GM10248 (cell line): ENCODE results near the gene BRICD5.

ENCODE experiments used
- CTCF ChIA-PET: fragments of 300-600 bp; sonication (Branson Sonifier 250); formaldehyde crosslinking; extraction: SDS; loops from one replicate; lab custom pipeline; 2021; ENCODE audit warnings: antibody characterized with exemption; lab: Yijun Ruan, JAX
- POLR2A ChIA-PET: fragments of 350-650 bp; sonication (Branson Sonifier 250); formaldehyde crosslinking; extraction: SDS; loops from one replicate; lab custom pipeline; 2020; ENCODE audit warnings: antibody characterized with exemption; lab: Yijun Ruan, JAX
- DNase-seq: peaks from one replicate; pipeline ENCODE4 v3.0.0; 2012; ENCODE audit errors: extremely low spot score
- TF ChIP-seq, protein P1 (sequence below): IDR thresholded peaks from 2 replicates; pipeline ENCODE4 v1.5.1; 2012; ENCODE audit warnings: mild to moderate bottlenecking, low read depth; ENCODE audit errors: extremely low read depth, missing control alignments, control extremely low read depth

BRICD5 gene

DNA sequence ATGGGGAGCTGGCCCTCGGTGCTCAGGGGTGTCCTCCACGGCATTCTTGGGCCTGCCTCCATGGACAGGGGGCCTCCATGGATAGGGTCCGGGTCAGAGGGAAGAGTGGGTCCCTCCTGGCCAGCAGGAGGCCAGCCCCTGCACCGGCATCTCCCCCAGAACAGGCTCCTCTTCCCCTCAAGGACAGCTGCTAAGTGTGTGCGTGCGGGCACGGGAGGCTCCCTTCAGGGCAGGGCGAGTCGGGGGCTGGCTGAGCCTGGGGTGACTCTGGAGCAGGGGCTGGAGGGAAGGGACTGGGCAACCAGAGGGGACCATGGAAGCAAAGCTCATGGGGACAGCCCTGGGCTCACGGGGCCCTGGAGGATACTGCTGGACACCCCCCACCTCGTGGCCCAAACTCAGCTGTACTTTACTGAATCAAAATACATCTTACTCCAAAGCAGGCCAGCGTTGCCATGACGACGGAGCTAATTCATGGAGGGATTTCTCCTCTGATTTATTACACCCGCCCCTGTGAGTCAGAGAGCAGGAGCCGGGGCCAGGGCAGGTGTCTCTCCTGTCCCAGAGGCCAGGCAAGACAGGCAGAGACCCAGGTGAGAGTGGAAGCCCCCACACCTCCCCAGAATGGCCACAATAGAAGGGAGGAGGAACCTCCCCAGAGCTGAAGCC is 16.4 kb downstream of the BRICD5 start:
- no peak for DNase-seq

DNA sequence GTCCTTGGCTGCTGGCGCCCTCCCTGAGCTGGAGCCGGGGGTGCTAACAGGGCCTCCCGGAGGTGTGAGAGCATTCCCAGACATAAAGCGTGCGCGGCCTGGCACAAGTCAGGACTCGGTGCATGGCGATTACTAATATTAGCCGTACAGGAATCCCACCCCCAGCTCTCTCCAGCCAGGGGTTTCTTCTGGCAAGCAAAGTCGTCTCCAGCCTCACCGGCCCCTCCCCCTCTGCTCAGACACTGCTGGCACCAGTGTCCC is 19.3 kb downstream of the BRICD5 start:
- DNase-seq, result no peak
- ChIA-PET POLR2A (no interaction called here), CTCF (interaction anchor here (0.9 kb wide), 2 partner anchors 13 to 149 kb away, joined by 4 read pairs; partner anchors contain the start of gene ABCA3)
- TF ChIP-seq, protein P1, sequence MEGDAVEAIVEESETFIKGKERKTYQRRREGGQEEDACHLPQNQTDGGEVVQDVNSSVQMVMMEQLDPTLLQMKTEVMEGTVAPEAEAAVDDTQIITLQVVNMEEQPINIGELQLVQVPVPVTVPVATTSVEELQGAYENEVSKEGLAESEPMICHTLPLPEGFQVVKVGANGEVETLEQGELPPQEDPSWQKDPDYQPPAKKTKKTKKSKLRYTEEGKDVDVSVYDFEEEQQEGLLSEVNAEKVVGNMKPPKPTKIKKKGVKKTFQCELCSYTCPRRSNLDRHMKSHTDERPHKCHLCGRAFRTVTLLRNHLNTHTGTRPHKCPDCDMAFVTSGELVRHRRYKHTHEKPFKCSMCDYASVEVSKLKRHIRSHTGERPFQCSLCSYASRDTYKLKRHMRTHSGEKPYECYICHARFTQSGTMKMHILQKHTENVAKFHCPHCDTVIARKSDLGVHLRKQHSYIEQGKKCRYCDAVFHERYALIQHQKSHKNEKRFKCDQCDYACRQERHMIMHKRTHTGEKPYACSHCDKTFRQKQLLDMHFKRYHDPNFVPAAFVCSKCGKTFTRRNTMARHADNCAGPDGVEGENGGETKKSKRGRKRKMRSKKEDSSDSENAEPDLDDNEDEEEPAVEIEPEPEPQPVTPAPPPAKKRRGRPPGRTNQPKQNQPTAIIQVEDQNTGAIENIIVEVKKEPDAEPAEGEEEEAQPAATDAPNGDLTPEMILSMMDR, result no peak

More for the DNA sequence above, 16.4 kb downstream of the BRICD5 start:
- ChIA-PET POLR2A (interaction anchor here (3.3 kb wide), 1 partner anchor 39 kb away, joined by 14 read pairs; the partner anchor contains the start of gene TRAF7), CTCF (interaction anchor here (0.6 to 2.2 kb wide), 22 partner anchors 9 to 318 kb away, joined by 3 to 20 read pairs (median 5); partner anchors contain the start of genes CCNF, ECI1 and MLST8)
- TF ChIP-seq, protein P1, result no peak

- POLR2A ChIA-PET, result interaction anchor here (0.9 kb wide), 1 partner anchor 35 kb away, joined by 3 read pairs; the partner anchor contains the start of gene TRAF7
- TF ChIP-seq, protein P1, result no peak
- no peak for DNase-seq
- CTCF ChIA-PET, result interaction anchor here (0.9 kb wide), 2 partner anchors 13 to 150 kb away, joined by 4 read pairs; partner anchors contain the start of gene ABCA3
Measured at GRCh38 chr16:2190659-2191445, 19.8 kb downstream of the BRICD5 start.

- POLR2A ChIA-PET, result interaction anchor here (0.9 kb wide), 1 partner anchor 35 kb away, joined by 3 read pairs; the partner anchor contains the start of gene TRAF7
- CTCF ChIA-PET, result interaction anchor here (1.2 kb wide), 1 partner anchor 150 kb away, joined by 3 read pairs; the partner anchor contains the start of gene ABCA3
- TF ChIP-seq, protein P1, result no peak
Measured at GRCh38 chr16:2190002-2190658, 20.5 kb downstream of the BRICD5 start.

GRCh38 chr16:2189252-2189893 is 21.3 kb downstream of the BRICD5 start:
- TF ChIP-seq, protein P1, result no peak
- DNase-seq, result no peak
- ChIA-PET CTCF (interaction anchor here (1.2 kb wide), 1 partner anchor 151 kb away, joined by 3 read pairs; the partner anchor contains the start of gene ABCA3), POLR2A (no interaction called here)

More at GRCh38 chr16:2190002-2190658, 20.5 kb downstream of the BRICD5 start:
- DNase-seq, result no peak
